Thyroid gland (tissue), 4 donors: ENCODE data around the gene FER. TPM values are rescaled to one million over a fixed set of nuclear protein-coding genes. Genes with fewer than 3 reads are reported as not detected.

Experiments used
- DNase-seq, 2 donors: peaks; one replicate each; pipeline ENCODE4 v3.0.0-alpha.2; 2019
- H3K27ac ChIP-seq, 3 donors: fragments of 200-600 bp; sonication (generic); 1 replicate in 2 of 3; 2 replicates in 1 of 3; pipeline ENCODE4 v1.5.1; 2016 to 2019; ENCODE audit warnings: mild to moderate bottlenecking in 1 of 3, moderate library complexity in 1 of 3
- H3K27me3 ChIP-seq: fragments of 200-600 bp; sonication (generic); one replicate; pipeline ENCODE4 v1.5.1; 2019
- H3K36me3 ChIP-seq, 2 donors: fragments of 200-600 bp; sonication (generic); one replicate each; pipeline ENCODE4 v1.5.1; 2016 to 2019
- H3K4me1 ChIP-seq, 2 donors: fragments of 200-600 bp; sonication (generic); one replicate each; pipeline ENCODE4 v1.5.1; 2017 to 2019
- H3K4me3 ChIP-seq, 3 donors: fragments of 200-600 bp; sonication (generic); replicated peaks in 1 of 3; 1 replicate in 2 of 3; 2 replicates in 1 of 3; pipeline ENCODE4 v1.5.1; 2016; ENCODE audit warnings: mild to moderate bottlenecking in 1 of 3
- H3K9me3 ChIP-seq: fragments of 200-600 bp; sonication (generic); one replicate; pipeline ENCODE4 v1.5.1; 2017
- CTCF ChIP-seq, 6 experiments: fragments of 200-600 bp in 3 of 6; fragments of 450-650 bp in 3 of 6; sonication (generic) in 3 of 6; IDR thresholded peaks; one replicate each; pipeline ENCODE4 v1.5.1; 2016 to 2019; ENCODE audit warnings: antibody characterized with exemption in 6 of 6, mild to moderate bottlenecking in 2 of 6, inconsistent platforms in 1 of 6, moderate library complexity in 1 of 6
- POLR2A ChIP-seq, 2 donors: fragments of 450-650 bp; IDR thresholded peaks; one replicate each; pipeline ENCODE4 v1.6.1; 2017; ENCODE audit warnings: antibody characterized with exemption in 2 of 2, mild to moderate bottlenecking in 2 of 2, moderate library complexity in 1 of 2
- WGBS, 2 donors: methylation state at CpG; one replicate each; pipeline ENCODE4 v1.1.5; 2017; 5-methylcytosine and 5-hydroxymethylcytosine counted together
- intact Hi-C: fragments of 100-400 bp; cut with DNase I; formaldehyde crosslinking; loops from one replicate; pipeline ENCODE4 v1.15.1; 2023
- total RNA-seq, 4 donors: library from RNA; depleted of rRNA; stranded (reverse); fragments of >200 nt; gene quantifications; one replicate each; pipeline ENCODE4 v1.2.3, GENCODE V29; 2016

Gene FER
- total RNA-seq, 4 donors from 2014 or later, result 38.8 to 79.1 (median 45.2) TPM

GRCh38 chr5:109225716-109226625, 478.3 kb downstream of the FER start:
- no peaks in the 10 kb centered on the region for H3K9me3 ChIP-seq
- H3K4me1 ChIP-seq, result no peaks in the 10 kb centered on the region
- no peak for DNase-seq
- intact Hi-C loops, result no loop called here
- H3K4me3 ChIP-seq, result no peak overlapping the region
- TF ChIP-seq POLR2A (IDR thresholded peaks at IDR 0.05) (no peak), CTCF (IDR thresholded peaks at IDR 0.05) (no peak)
- no peaks in the 10 kb centered on the region for H3K36me3 ChIP-seq
- H3K27ac ChIP-seq, result no peak overlapping the region
- 73 to 76% methylated on average over 11 of the region's 11 CpGs for WGBS, 2 donors
- H3K27me3 ChIP-seq, result no peaks in the 10 kb centered on the region

DNA sequence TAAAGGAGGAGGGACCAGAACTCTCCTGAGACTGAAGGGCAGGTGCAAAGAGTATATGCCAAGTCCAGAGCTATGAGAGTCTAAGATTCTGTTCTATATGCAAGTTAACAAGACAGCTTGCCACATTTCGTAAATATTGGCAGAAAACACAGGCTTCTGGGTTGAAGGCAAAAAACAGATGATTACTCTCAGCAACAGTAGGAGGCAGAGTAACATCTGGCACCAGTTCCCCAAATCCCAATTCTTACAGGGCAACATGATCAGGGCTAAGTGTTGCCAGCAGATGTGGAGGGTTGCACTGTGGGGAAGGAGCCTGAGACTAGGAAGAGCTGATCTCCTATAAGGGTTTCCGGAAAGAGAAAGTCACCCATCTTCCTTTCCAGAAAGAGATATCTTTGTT, 482.7 kb downstream of the FER start:
- no peak for TF ChIP-seq CTCF (IDR thresholded peaks at IDR 0.05)
- no peak for TF ChIP-seq POLR2A (IDR thresholded peaks at IDR 0.05)
- H3K27me3 ChIP-seq, result no peaks in the 10 kb centered on the region
- no peak overlapping the region for H3K4me3 ChIP-seq
- no peaks in the 10 kb centered on the region for H3K4me1 ChIP-seq
- H3K36me3 ChIP-seq, result no peaks in the 10 kb centered on the region
- H3K9me3 ChIP-seq, result no peaks in the 10 kb centered on the region
- DNase-seq, result no peak
- no peak overlapping the region for H3K27ac ChIP-seq
- intact Hi-C loops, result no loop called here
- 94 to 96% methylated on average over 2 of the region's 2 CpGs for WGBS, 2 donors

- Histone ChIP-seq H3K4me1 (no peaks in the 10 kb centered on the region), H3K27me3 (no peaks in the 10 kb centered on the region), H3K9me3 (no peaks in the 10 kb centered on the region), H3K36me3 (no peaks in the 10 kb centered on the region), H3K27ac (no peak overlapping the region), H3K4me3 (no peak overlapping the region)
- WGBS, 2 donors, result 88 to 91% methylated on average over 2 of the region's 2 CpGs
- DNase-seq, result no peak
- intact Hi-C loops, result no loop called here
- TF ChIP-seq CTCF (IDR thresholded peaks at IDR 0.05), result no peak
- TF ChIP-seq POLR2A (IDR thresholded peaks at IDR 0.05), result no peak
Measured at GRCh38 chr5:109231331-109231730, 483.6 kb downstream of the FER start.

DNA sequence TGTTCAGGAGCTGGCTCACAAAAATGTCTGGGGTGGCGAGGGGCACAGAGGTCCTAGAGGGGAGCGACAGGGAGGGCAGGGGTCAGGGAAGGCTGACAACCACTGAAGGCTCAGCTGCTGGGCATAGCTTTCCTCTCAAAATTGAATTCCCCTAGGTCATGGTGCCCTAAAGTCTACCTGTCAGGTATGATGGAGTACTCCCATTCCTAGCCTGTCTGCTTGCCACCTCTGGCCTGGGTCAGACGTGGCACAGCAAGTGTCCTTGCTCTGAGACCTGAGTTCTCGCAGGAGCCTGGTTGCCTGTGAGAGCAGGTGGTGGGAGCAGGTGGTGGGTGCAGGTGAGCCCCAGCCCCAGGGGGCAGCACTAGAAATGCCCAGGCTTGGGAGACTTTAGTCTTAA, 486.7 kb downstream of the FER start:
- intact Hi-C loops, result no loop called here
- Histone ChIP-seq H3K27me3 (no peaks in the 10 kb centered on the region), H3K36me3 (no peaks in the 10 kb centered on the region), H3K4me3 (no peak overlapping the region), H3K27ac (no peak overlapping the region), H3K4me1 (no peaks in the 10 kb centered on the region), H3K9me3 (no peaks in the 10 kb centered on the region)
- no peak for DNase-seq
- 92 to 100% methylated on average over 2 to 4 of the region's 4 CpGs for WGBS, 2 donors
- TF ChIP-seq POLR2A (IDR thresholded peaks at IDR 0.05) (no peak), CTCF (IDR thresholded peaks at IDR 0.05) (no peak)

DNA sequence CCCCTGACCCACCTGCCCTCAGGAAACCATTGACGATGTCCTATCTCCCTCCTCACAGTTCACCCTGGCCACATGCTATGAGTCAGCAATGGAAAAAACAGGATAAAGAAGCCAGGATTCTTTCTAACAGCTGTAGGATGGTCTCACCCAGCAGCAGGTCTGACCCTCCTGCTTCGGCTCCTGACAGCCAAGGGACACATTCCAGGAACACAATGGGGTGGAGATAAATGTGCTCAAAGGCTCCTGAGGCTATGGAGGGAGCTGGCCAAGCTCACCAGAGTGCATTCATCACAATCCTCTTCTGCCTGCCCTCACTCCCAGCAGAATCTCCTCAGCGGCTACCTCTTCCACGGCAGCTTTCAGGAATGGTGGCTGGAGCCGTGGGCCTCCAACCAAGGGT, 491.8 kb downstream of the FER start:
- no peak for DNase-seq
- no peak for TF ChIP-seq POLR2A (IDR thresholded peaks at IDR 0.05)
- no peak for TF ChIP-seq CTCF (IDR thresholded peaks at IDR 0.05)
- Histone ChIP-seq H3K4me1 (no peaks in the 10 kb centered on the region), H3K4me3 (no peak overlapping the region), H3K27ac (no peak overlapping the region), H3K9me3 (no peaks in the 10 kb centered on the region), H3K27me3 (no peaks in the 10 kb centered on the region), H3K36me3 (no peaks in the 10 kb centered on the region)
- WGBS, 2 donors, result 63 to 68% methylated on average over 5 of the region's 5 CpGs
- intact Hi-C loops, result no loop called here
